ENCODE results near the gene DZIP3.
"Not testable (repeated sequence)": the region's sequence is repeated elsewhere in the genome, so short reads cannot be mapped to it uniquely, and the experiment has no call there.

- not testable (repeated sequence) for TF ChIP-seq POLR2A, CTCF (IDR thresholded peaks at IDR 0.05)
Measured at GRCh38 chr3:108692286-108692685, 102.8 kb downstream of the DZIP3 start.
